ENCODE data around the gene MKS1. TPM values are rescaled to one million over a fixed set of nuclear protein-coding genes. Genes with fewer than 3 reads are reported as not detected.
A peak's percentile ranks its signal among the peaks of the same experiment; 100 is the strongest.

MKS1 gene
- total RNA-seq, 1 experiment from 2014 or later: 23.9 TPM

- Histone ChIP-seq H3K79me2 (ENCODE audit: low read length) (no peaks in the 10 kb centered on the region), H3K27ac (ENCODE audit: low read length) (no peak overlapping the region), H3K4me1 (ENCODE audit: insufficient read depth, low read length) (no peaks in the 10 kb centered on the region), H3K9me2 (replicated peaks; ENCODE audit: low read length) (no peaks in the 10 kb centered on the region), H3K4me3 (ENCODE audit: low read length) (no peak overlapping the region), H3K27me3 (ENCODE audit: low read length) (peaks cover 50% of the 10 kb centered on the region), H3K36me3 (ENCODE audit: low read depth, low read length) (no peaks in the 10 kb centered on the region), H3K9ac (ENCODE audit: low read length) (no peak overlapping the region), H4K20me1 (ENCODE audit: low read length) (no peaks in the 10 kb centered on the region), H2AFZ (ENCODE audit: low read length) (no peak overlapping the region), H3K9me3 (ENCODE audit: low read length) (no peaks in the 10 kb centered on the region), H3F3A (ENCODE audit: low read length, unreplicated experiment) (no peaks in the 10 kb centered on the region), H3K4me2 (ENCODE audit: low read length) (no peak overlapping the region)
- TF ChIP-seq, protein P1, sequence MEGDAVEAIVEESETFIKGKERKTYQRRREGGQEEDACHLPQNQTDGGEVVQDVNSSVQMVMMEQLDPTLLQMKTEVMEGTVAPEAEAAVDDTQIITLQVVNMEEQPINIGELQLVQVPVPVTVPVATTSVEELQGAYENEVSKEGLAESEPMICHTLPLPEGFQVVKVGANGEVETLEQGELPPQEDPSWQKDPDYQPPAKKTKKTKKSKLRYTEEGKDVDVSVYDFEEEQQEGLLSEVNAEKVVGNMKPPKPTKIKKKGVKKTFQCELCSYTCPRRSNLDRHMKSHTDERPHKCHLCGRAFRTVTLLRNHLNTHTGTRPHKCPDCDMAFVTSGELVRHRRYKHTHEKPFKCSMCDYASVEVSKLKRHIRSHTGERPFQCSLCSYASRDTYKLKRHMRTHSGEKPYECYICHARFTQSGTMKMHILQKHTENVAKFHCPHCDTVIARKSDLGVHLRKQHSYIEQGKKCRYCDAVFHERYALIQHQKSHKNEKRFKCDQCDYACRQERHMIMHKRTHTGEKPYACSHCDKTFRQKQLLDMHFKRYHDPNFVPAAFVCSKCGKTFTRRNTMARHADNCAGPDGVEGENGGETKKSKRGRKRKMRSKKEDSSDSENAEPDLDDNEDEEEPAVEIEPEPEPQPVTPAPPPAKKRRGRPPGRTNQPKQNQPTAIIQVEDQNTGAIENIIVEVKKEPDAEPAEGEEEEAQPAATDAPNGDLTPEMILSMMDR (conservative IDR thresholded peaks at IDR 0.05; ENCODE audit: low read depth, low read length): no peak
- TF ChIP-seq EZH2 (IDR thresholded peaks at IDR 0.05; ENCODE audit: low read length, unreplicated experiment): no peak
- no peak for TF ChIP-seq EZH2phosphoT487 (IDR thresholded peaks at IDR 0.05; ENCODE audit: borderline replicate concordance, low read length)
- intact Hi-C loops (cut with micrococcal nuclease): no loop called here
- no peak for DNase-seq
- no peak for ATAC-seq
- ChIA-PET POLR2A (ENCODE audit: unreplicated experiment) (no interaction called here), CTCF (no interaction called here)
- BruUV-seq (replicated peaks): no TSS peak
These were observed 14.5 kb upstream of the MKS1 start for GRCh38 chr17:58233543-58233942.

GRCh38 chr17:58232707-58233156 is 13.7 kb upstream of the MKS1 start:
- intact Hi-C loops (cut with micrococcal nuclease): no loop called here
- peaks cover 43% of the 10 kb centered on the region for H3K27me3 ChIP-seq (ENCODE audit: low read length)

DNA sequence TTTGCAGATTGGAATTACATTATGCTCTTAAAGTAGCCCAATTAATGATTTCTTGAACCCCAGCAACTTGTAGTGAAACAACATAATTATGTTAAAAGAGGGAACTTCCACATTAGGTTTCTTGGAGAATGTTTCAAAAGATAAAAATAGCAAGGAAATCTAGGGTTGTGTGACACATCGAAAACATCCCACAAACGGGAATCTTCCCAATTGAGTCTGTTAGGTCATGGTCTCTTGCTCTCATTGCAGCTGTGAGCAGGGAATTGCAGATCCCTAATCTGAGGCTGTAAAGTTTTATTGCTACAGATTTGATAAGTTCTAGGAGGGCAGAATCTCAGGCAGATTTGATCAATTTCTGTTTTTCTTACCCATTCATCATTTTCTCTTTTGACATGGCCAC is 12.6 kb upstream of the MKS1 start:
- no peak overlapping the region for H2AFZ ChIP-seq (ENCODE audit: low read length)
- H3K79me2 ChIP-seq (ENCODE audit: low read length): no peaks in the 10 kb centered on the region
- ATAC-seq (no peak), DNase-seq (no peak)
- H3K4me1 ChIP-seq (ENCODE audit: insufficient read depth, low read length): no peaks in the 10 kb centered on the region
- TF ChIP-seq, protein P1 (conservative IDR thresholded peaks at IDR 0.05; ENCODE audit: low read depth, low read length): no peak
- TF ChIP-seq EZH2 (IDR thresholded peaks at IDR 0.05; ENCODE audit: low read length, unreplicated experiment) (no peak), EZH2phosphoT487 (IDR thresholded peaks at IDR 0.05; ENCODE audit: borderline replicate concordance, low read length) (no peak)
- H4K20me1 ChIP-seq (ENCODE audit: low read length): no peaks in the 10 kb centered on the region
- ChIA-PET CTCF (no interaction called here), POLR2A (ENCODE audit: unreplicated experiment) (no interaction called here)
- peaks cover 34% of the 10 kb centered on the region for H3K27me3 ChIP-seq (ENCODE audit: low read length)
- no peaks in the 10 kb centered on the region for H3K36me3 ChIP-seq (ENCODE audit: low read depth, low read length)
- H3K9me2 ChIP-seq (replicated peaks; ENCODE audit: low read length): no peaks in the 10 kb centered on the region
- H3K27ac ChIP-seq (ENCODE audit: low read length): no peak overlapping the region
- no peaks in the 10 kb centered on the region for H3K9me3 ChIP-seq (ENCODE audit: low read length)
- H3K4me3 ChIP-seq (ENCODE audit: low read length): no peak overlapping the region
- BruUV-seq (replicated peaks): no TSS peak
- intact Hi-C loops (cut with micrococcal nuclease): no loop called here
- no peak overlapping the region for H3K9ac ChIP-seq (ENCODE audit: low read length)
- no peak overlapping the region for H3K4me2 ChIP-seq (ENCODE audit: low read length)
- H3F3A ChIP-seq (ENCODE audit: low read length, unreplicated experiment): no peaks in the 10 kb centered on the region

More at GRCh38 chr17:58232707-58233156, 13.7 kb upstream of the MKS1 start:
- no peak for ATAC-seq
- Histone ChIP-seq H3K4me1 (ENCODE audit: insufficient read depth, low read length) (no peaks in the 10 kb centered on the region), H3K4me3 (ENCODE audit: low read length) (no peak overlapping the region), H2AFZ (ENCODE audit: low read length) (no peak overlapping the region; the same call in 1 of the 2 replicates), H3K9me3 (ENCODE audit: low read length) (no peaks in the 10 kb centered on the region), H3K79me2 (ENCODE audit: low read length) (no peaks in the 10 kb centered on the region), H4K20me1 (ENCODE audit: low read length) (no peaks in the 10 kb centered on the region), H3K27ac (ENCODE audit: low read length) (no peak overlapping the region), H3F3A (ENCODE audit: low read length, unreplicated experiment) (no peaks in the 10 kb centered on the region), H3K4me2 (ENCODE audit: low read length) (no peak overlapping the region), H3K9ac (ENCODE audit: low read length) (no peak overlapping the region), H3K9me2 (replicated peaks; ENCODE audit: low read length) (no peaks in the 10 kb centered on the region), H3K36me3 (ENCODE audit: low read depth, low read length) (no peaks in the 10 kb centered on the region)
- TF ChIP-seq EZH2 (IDR thresholded peaks at IDR 0.05; ENCODE audit: low read length, unreplicated experiment) (no peak), EZH2phosphoT487 (IDR thresholded peaks at IDR 0.05; ENCODE audit: borderline replicate concordance, low read length) (no peak)
- TF ChIP-seq, protein P1 (conservative IDR thresholded peaks at IDR 0.05; ENCODE audit: low read depth, low read length): no peak
- no TSS peak for BruUV-seq (replicated peaks)
- DNase-seq: peak; percentile 41
- CTCF ChIA-PET: no interaction called here
- POLR2A ChIA-PET (ENCODE audit: unreplicated experiment): no interaction called here
